Measurements from ENCODE around the gene RCOR1.

The RCOR1 gene

GRCh38 chr14:102683399-102684297, 91.2 kb downstream of the RCOR1 start:
- DNase-seq (ENCODE audit: insufficient read length, low spot score) (no peak), FAIRE-seq (no peak)
- TF ChIP-seq CTCF (IDR thresholded peaks at IDR 0.05; ENCODE audit: insufficient read depth, missing control alignments), result no peak

GRCh38 chr14:102684298-102684663, 91.8 kb downstream of the RCOR1 start:
- no peak for DNase-seq (ENCODE audit: insufficient read length, low spot score)
- FAIRE-seq, result no peak
- TF ChIP-seq CTCF (IDR thresholded peaks at IDR 0.05; ENCODE audit: insufficient read depth, missing control alignments), result no peak

GRCh38 chr14:102686196-102686801, 93.8 kb downstream of the RCOR1 start:
- no peak for FAIRE-seq
- no peak for DNase-seq (ENCODE audit: insufficient read length, low spot score)
- TF ChIP-seq CTCF (IDR thresholded peaks at IDR 0.05; ENCODE audit: insufficient read depth, missing control alignments), result no peak

- DNase-seq (ENCODE audit: insufficient read length, low spot score), result no peak
- TF ChIP-seq CTCF (IDR thresholded peaks at IDR 0.05; ENCODE audit: insufficient read depth, missing control alignments), result no peak
- no peak for FAIRE-seq
Observed at GRCh38 chr14:102688290-102688689, 95.8 kb downstream of the RCOR1 start.

GRCh38 chr14:102690509-102691286, 98.2 kb downstream of the RCOR1 start:
- no peak for TF ChIP-seq CTCF (IDR thresholded peaks at IDR 0.05; ENCODE audit: insufficient read depth, missing control alignments)
- DNase-seq (ENCODE audit: insufficient read length, low spot score), result no peak
- FAIRE-seq, result no peak

GRCh38 chr14:102691763-102692162, 99.3 kb downstream of the RCOR1 start:
- DNase-seq (ENCODE audit: insufficient read length, low spot score) (no peak), FAIRE-seq (no peak)
- TF ChIP-seq CTCF (IDR thresholded peaks at IDR 0.05; ENCODE audit: insufficient read depth, missing control alignments), result no peak
